SK-N-SH treated with all-trans-retinoic acid at 6 μM for 48 hours (cell line): ENCODE measurements around the gene PRR36.

Source experiments
- CSDC2 ChIP-seq: fragments of 250-450 bp; sonication (Bioruptor Pico); IDR thresholded peaks from 2 replicates; pipeline ENCODE4 v1.5.0; 2020; ENCODE audit warnings: mild to moderate bottlenecking, moderate library complexity
- ISL1 ChIP-seq: fragments of 250-450 bp; sonication (Bioruptor Pico); IDR thresholded peaks from 2 replicates; pipeline ENCODE4 v2.1.2; 2022; ENCODE audit warnings: mild to moderate bottlenecking, moderate library complexity
- TCF4 ChIP-seq: fragments of 250-450 bp; sonication (Bioruptor Pico); IDR thresholded peaks from 2 replicates; pipeline ENCODE4 v1.8.0; 2021; ENCODE audit warnings: mild to moderate bottlenecking, moderate library complexity, borderline replicate concordance
- TOX ChIP-seq: fragments of 250-450 bp; sonication (Bioruptor Pico); IDR thresholded peaks from 2 replicates; pipeline ENCODE4 v1.8.0; 2021; ENCODE audit warnings: mild to moderate bottlenecking, moderate library complexity, borderline replicate concordance
- TSHZ2 ChIP-seq: fragments of 250-450 bp; sonication (Bioruptor Pico); IDR thresholded peaks from 2 replicates; pipeline ENCODE4 v1.5.0; 2020; ENCODE audit warnings: mild to moderate bottlenecking, moderate library complexity
- ZC3H10 ChIP-seq: fragments of 250-450 bp; sonication (Bioruptor Pico); IDR thresholded peaks from 2 replicates; pipeline ENCODE4 v1.5.1; 2021; ENCODE audit warnings: mild to moderate bottlenecking, moderate library complexity
- ZFP3 ChIP-seq: fragments of 250-450 bp; sonication (Bioruptor Pico); IDR thresholded peaks from 2 replicates; pipeline ENCODE4 v1.5.0; 2020; ENCODE audit warnings: mild to moderate bottlenecking, moderate library complexity
- ZNF565 ChIP-seq: fragments of 450-650 bp; formaldehyde crosslinking; conservative IDR thresholded peaks from 2 replicates; pipeline ENCODE4 v1.5.0; 2020; ENCODE audit warnings: low read depth, mild to moderate bottlenecking, moderate library complexity
- TF ChIP-seq, protein P1 (sequence below): fragments of 250-450 bp; sonication (Bioruptor Pico); IDR thresholded peaks from 2 replicates; pipeline ENCODE4 v1.5.1; 2020; ENCODE audit warnings: low read depth, mild to moderate bottlenecking, moderate library complexity
- TF ChIP-seq, protein P2 (sequence below): fragments of 250-450 bp; sonication (Bioruptor Pico); IDR thresholded peaks from 2 replicates; pipeline ENCODE4 v1.8.0; 2020; ENCODE audit warnings: mild to moderate bottlenecking, moderate library complexity, borderline replicate concordance

DNA sequence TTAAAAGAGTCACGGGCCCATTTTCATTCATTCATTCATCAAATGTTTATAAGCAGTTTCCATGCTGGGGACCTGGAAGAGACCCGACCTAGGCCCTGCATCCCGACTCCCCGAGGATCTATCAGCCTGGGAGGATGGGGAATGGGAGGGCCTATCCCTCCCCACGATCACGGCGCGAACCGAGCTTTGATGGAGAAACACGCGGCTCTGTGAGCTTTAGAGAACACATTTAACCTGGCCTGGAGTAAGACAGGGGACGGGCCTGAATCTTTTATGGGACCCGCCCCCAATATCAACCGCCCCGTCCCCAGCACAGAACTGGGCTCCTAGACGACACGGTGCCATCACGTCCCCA, 45.0 kb downstream of the PRR36 start:
- TF ChIP-seq ZNF565 (no peak), ZC3H10 (CRISPR knock-in tag) (no peak), TSHZ2 (no peak), ISL1 (CRISPR knock-in tag) (no peak), TCF4 (CRISPR knock-in tag) (no peak), CSDC2 (CRISPR knock-in tag) (no peak), ZFP3 (CRISPR knock-in tag) (no peak), TOX (CRISPR knock-in tag) (no peak)
- TF ChIP-seq, protein P1, sequence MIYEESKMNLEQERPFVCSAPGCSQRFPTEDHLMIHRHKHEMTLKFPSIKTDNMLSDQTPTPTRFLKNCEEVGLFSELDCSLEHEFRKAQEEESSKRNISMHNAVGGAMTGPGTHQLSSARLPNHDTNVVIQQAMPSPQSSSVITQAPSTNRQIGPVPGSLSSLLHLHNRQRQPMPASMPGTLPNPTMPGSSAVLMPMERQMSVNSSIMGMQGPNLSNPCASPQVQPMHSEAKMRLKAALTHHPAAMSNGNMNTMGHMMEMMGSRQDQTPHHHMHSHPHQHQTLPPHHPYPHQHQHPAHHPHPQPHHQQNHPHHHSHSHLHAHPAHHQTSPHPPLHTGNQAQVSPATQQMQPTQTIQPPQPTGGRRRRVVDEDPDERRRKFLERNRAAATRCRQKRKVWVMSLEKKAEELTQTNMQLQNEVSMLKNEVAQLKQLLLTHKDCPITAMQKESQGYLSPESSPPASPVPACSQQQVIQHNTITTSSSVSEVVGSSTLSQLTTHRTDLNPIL (CRISPR knock-in tag) = no peak
- TF ChIP-seq, protein P2, sequence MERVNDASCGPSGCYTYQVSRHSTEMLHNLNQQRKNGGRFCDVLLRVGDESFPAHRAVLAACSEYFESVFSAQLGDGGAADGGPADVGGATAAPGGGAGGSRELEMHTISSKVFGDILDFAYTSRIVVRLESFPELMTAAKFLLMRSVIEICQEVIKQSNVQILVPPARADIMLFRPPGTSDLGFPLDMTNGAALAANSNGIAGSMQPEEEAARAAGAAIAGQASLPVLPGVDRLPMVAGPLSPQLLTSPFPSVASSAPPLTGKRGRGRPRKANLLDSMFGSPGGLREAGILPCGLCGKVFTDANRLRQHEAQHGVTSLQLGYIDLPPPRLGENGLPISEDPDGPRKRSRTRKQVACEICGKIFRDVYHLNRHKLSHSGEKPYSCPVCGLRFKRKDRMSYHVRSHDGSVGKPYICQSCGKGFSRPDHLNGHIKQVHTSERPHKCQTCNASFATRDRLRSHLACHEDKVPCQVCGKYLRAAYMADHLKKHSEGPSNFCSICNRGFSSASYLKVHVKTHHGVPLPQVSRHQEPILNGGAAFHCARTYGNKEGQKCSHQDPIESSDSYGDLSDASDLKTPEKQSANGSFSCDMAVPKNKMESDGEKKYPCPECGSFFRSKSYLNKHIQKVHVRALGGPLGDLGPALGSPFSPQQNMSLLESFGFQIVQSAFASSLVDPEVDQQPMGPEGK = no peak
